Calu3 (cell line): ENCODE measurements around the gene FIS1. TPM values are rescaled to one million over a fixed set of nuclear protein-coding genes. Genes with fewer than 3 reads are reported as not detected.
A peak's percentile ranks its signal among the peaks of the same experiment; 100 is the strongest.
"Not testable (repeated sequence)": the region's sequence is repeated elsewhere in the genome, so short reads cannot be mapped to it uniquely, and the experiment has no call there.

Source experiments
- BruUV-seq: library from RNA; stranded (reverse); fragments of 400-500 nt; replicated peaks from 2 replicates; lab custom pipeline; 2021; lab: Mats Ljungman, UMichigan
- CTCF ChIA-PET: fragments of 300-600 bp; sonication (Branson Sonifier 250); formaldehyde crosslinking; loops from one replicate; lab custom pipeline; 2022; ENCODE audit warnings: antibody characterized with exemption; lab: Charles Lee
- DNase-seq: peaks from one replicate; pipeline ENCODE4 v3.0.0; 2022
- H3K27ac Mint-ChIP-seq: one replicate; pipeline ENCODE4 v1.8.0; 2022; ENCODE audit warnings: mixed read lengths; ENCODE audit not compliant: unreplicated experiment
- H3K27me3 Mint-ChIP-seq: one replicate; pipeline ENCODE4 v1.8.0; 2022; ENCODE audit warnings: mixed read lengths; ENCODE audit not compliant: unreplicated experiment
- H3K36me3 Mint-ChIP-seq: one replicate; pipeline ENCODE4 v1.8.0; 2022; ENCODE audit warnings: mild to moderate bottlenecking, moderate library complexity, mixed read lengths; ENCODE audit not compliant: insufficient read depth, unreplicated experiment
- H3K4me1 Mint-ChIP-seq: one replicate; pipeline ENCODE4 v1.8.0; 2022; ENCODE audit warnings: mild to moderate bottlenecking, low read depth, mixed read lengths; ENCODE audit not compliant: unreplicated experiment
- H3K4me3 Mint-ChIP-seq: one replicate; pipeline ENCODE4 v1.8.0; 2022; ENCODE audit warnings: mild to moderate bottlenecking, low read depth, moderate library complexity, mixed read lengths; ENCODE audit not compliant: unreplicated experiment
- H3K9me3 Mint-ChIP-seq: one replicate; pipeline ENCODE4 v1.8.0; 2022; ENCODE audit warnings: low read depth, mixed read lengths; ENCODE audit not compliant: unreplicated experiment
- intact Hi-C: fragments of 100-400 bp; cut with micrococcal nuclease; formaldehyde crosslinking; loops from one replicate; pipeline ENCODE4 v1.10.0; 2022; ENCODE audit not compliant: unreplicated experiment
- total RNA-seq: library from RNA; stranded (reverse); gene quantifications from 2 replicates; pipeline ENCODE4 v1.2.3, GENCODE V29; 2022
- TF ChIP-seq, protein P1 (sequence below): fragments of 200-600 bp; IDR thresholded peaks from one replicate; pipeline ENCODE4 v1.8.0; 2022; ENCODE audit warnings: antibody characterized with exemption; ENCODE audit not compliant: unreplicated experiment

The FIS1 gene
- total RNA-seq, 1 experiment from 2014 or later = 83.8 TPM

- DNase-seq = no peak
- CTCF ChIA-PET = interaction anchor here (1.2 kb wide), 1 partner anchor 27 kb away, joined by 3 read pairs; no protein-coding TSS in a partner anchor
- H3K9me3 Mint-ChIP-seq = no peaks in the 10 kb centered on the region
- no TSS peak for BruUV-seq
- intact Hi-C loops = no loop called here
- peaks cover 18% of the 10 kb centered on the region for H3K36me3 Mint-ChIP-seq
- H3K27ac Mint-ChIP-seq = no peak overlapping the region
- H3K4me1 Mint-ChIP-seq = no peaks in the 10 kb centered on the region
- TF ChIP-seq, protein P1, sequence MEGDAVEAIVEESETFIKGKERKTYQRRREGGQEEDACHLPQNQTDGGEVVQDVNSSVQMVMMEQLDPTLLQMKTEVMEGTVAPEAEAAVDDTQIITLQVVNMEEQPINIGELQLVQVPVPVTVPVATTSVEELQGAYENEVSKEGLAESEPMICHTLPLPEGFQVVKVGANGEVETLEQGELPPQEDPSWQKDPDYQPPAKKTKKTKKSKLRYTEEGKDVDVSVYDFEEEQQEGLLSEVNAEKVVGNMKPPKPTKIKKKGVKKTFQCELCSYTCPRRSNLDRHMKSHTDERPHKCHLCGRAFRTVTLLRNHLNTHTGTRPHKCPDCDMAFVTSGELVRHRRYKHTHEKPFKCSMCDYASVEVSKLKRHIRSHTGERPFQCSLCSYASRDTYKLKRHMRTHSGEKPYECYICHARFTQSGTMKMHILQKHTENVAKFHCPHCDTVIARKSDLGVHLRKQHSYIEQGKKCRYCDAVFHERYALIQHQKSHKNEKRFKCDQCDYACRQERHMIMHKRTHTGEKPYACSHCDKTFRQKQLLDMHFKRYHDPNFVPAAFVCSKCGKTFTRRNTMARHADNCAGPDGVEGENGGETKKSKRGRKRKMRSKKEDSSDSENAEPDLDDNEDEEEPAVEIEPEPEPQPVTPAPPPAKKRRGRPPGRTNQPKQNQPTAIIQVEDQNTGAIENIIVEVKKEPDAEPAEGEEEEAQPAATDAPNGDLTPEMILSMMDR = no peak
- H3K27me3 Mint-ChIP-seq = peaks cover 13% of the 10 kb centered on the region
- H3K4me3 Mint-ChIP-seq = no peak overlapping the region
Measured at GRCh38 chr7:101255796-101256195, 10.9 kb upstream of the FIS1 start.

DNA sequence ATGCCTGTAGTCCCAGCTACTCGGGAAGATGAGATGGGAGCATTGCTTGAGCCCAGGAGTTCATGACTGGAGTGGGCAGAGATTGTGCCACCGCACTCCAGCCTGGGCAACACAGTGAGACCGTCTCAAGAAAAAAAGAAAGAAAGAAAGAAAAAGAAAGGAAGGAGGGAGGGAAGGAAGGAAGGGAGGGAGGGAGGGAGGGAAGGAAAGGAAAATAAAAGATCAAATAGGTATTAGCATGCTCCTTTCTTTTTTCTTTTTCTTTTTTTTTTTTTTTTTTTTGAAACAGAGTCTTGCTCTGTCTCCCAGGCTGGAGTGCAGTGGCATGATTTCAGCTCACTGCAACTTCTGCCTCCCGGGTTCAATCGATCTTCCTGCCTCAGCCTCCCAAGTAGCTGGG lies 8.3 kb upstream of the FIS1 start:
- peaks cover 23% of the 10 kb centered on the region for H3K36me3 Mint-ChIP-seq
- CTCF ChIA-PET = not testable (repeated sequence)

GRCh38 chr7:101251871-101252659 lies 7.2 kb upstream of the FIS1 start:
- H3K27me3 Mint-ChIP-seq = peaks cover 13% of the 10 kb centered on the region
- CTCF ChIA-PET = interaction anchor here (1.2 kb wide), 1 partner anchor 108 kb away, joined by 3 read pairs; no protein-coding TSS in a partner anchor

More for the DNA sequence above, 8.3 kb upstream of the FIS1 start:
- intact Hi-C loops, H3K4me1 Mint-ChIP-seq, BruUV-seq, H3K4me3 Mint-ChIP-seq, DNase-seq, H3K9me3 Mint-ChIP-seq, H3K27ac Mint-ChIP-seq: not testable (repeated sequence)
- peaks cover 13% of the 10 kb centered on the region for H3K27me3 Mint-ChIP-seq

DNA sequence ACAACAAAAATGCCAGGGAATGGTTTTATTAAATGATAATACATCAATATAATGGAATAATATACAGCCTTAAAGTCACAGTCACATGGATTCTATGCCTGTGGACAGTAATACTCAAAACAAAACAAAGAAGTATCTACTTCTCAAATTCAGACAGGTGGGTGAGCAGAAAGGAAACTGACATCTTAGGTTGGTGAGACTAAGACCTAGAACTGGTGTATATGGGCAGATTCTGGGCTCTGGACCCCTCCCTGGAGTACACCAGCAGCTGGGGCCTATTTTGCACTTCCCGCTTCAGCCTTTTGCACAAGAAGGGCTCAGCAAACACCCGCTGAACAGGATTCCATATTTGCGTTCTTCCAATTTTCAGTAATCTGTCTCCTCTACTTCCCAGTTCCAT lies 5.4 kb upstream of the FIS1 start:
- Mint-ChIP-seq H3K4me3 (peak overlapping the region; percentile 30), H3K9me3 (no peaks in the 10 kb centered on the region), H3K36me3 (peaks cover 23% of the 10 kb centered on the region), H3K27ac (no peak overlapping the region), H3K4me1 (no peaks in the 10 kb centered on the region), H3K27me3 (peaks cover 13% of the 10 kb centered on the region)
- TF ChIP-seq, protein P1 = no peak
- BruUV-seq = no TSS peak
- no peak for DNase-seq
- intact Hi-C loops = no loop called here
- CTCF ChIA-PET = no interaction called here

More at GRCh38 chr7:101251871-101252659, 7.2 kb upstream of the FIS1 start:
- no peaks in the 10 kb centered on the region for H3K4me1 Mint-ChIP-seq
- TF ChIP-seq, protein P1 = no peak
- H3K27ac Mint-ChIP-seq = peak overlapping the region; percentile 72
- intact Hi-C loops = no loop called here
- H3K4me3 Mint-ChIP-seq = peak overlapping the region; percentile 88
- H3K9me3 Mint-ChIP-seq = no peaks in the 10 kb centered on the region
- peak; percentile 98 for DNase-seq
- H3K36me3 Mint-ChIP-seq = peaks cover 23% of the 10 kb centered on the region
- no TSS peak for BruUV-seq
